Thyroid gland (tissue), 4 donors: ENCODE measurements around the gene KCNK13.

Experiments
- POLR2A ChIP-seq, 2 donors: fragments of 450-650 bp; IDR thresholded peaks; one replicate each; pipeline ENCODE4 v1.6.1; 2017; ENCODE audit warnings: antibody characterized with exemption in 2 of 2, mild to moderate bottlenecking in 2 of 2, moderate library complexity in 1 of 2
- TF ChIP-seq, protein P1 (sequence below), 6 experiments: fragments of 200-600 bp in 3 of 6; fragments of 450-650 bp in 3 of 6; sonication (generic) in 3 of 6; IDR thresholded peaks; one replicate each; pipeline ENCODE4 v1.5.1; 2016 to 2019; ENCODE audit warnings: antibody characterized with exemption in 6 of 6, mild to moderate bottlenecking in 2 of 6, inconsistent platforms in 1 of 6, moderate library complexity in 1 of 6

DNA sequence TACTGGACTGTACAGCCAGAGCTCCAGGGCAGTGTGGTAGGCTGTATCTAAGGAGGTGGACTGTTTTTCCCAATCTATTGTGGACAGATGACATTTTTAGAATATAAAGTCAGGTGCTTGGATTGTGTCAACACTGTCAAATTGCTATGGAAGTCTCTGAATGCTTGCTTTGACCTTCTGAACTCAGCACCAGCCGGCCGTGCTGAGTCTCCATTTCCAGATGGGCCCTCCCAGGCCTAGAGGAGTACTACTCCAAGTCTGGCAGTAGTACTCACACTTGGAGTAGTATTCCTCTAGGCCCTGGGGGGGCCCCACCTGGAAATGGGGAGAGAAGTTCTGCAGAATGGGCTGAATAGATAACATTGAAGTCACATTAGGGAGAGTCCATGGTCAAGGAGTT is 16.2 kb upstream of the KCNK13 start:
- TF ChIP-seq, protein P1, sequence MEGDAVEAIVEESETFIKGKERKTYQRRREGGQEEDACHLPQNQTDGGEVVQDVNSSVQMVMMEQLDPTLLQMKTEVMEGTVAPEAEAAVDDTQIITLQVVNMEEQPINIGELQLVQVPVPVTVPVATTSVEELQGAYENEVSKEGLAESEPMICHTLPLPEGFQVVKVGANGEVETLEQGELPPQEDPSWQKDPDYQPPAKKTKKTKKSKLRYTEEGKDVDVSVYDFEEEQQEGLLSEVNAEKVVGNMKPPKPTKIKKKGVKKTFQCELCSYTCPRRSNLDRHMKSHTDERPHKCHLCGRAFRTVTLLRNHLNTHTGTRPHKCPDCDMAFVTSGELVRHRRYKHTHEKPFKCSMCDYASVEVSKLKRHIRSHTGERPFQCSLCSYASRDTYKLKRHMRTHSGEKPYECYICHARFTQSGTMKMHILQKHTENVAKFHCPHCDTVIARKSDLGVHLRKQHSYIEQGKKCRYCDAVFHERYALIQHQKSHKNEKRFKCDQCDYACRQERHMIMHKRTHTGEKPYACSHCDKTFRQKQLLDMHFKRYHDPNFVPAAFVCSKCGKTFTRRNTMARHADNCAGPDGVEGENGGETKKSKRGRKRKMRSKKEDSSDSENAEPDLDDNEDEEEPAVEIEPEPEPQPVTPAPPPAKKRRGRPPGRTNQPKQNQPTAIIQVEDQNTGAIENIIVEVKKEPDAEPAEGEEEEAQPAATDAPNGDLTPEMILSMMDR (IDR thresholded peaks at IDR 0.05), result no peak
- no peak for TF ChIP-seq POLR2A (IDR thresholded peaks at IDR 0.05)
